Colonic mucosa (tissue), 4 donors: ENCODE results near the gene MOCS3. TPM values are rescaled to one million over a fixed set of nuclear protein-coding genes. Genes with fewer than 3 reads are reported as not detected.

Experiments
- DNase-seq: peaks from one replicate; pipeline ENCODE4 v3.0.0-alpha.2; 2020
- H3K27ac ChIP-seq: fragments of 200-600 bp; one replicate; pipeline ENCODE4 v1.8.0; 2021
- H3K27me3 ChIP-seq: fragments of 200-600 bp; one replicate; pipeline ENCODE4 v1.8.0; 2021
- H3K36me3 ChIP-seq: fragments of 200-600 bp; one replicate; pipeline ENCODE4 v1.8.0; 2021
- H3K4me1 ChIP-seq: fragments of 200-600 bp; one replicate; pipeline ENCODE4 v1.8.0; 2021; ENCODE audit warnings: mild to moderate bottlenecking
- H3K4me3 ChIP-seq: fragments of 200-600 bp; one replicate; pipeline ENCODE4 v1.8.0; 2021
- H3K9ac ChIP-seq, 2 donors: one replicate each; pipeline ENCODE4 v1.7.0; 2013; ENCODE audit warnings: control low read depth in 2 of 2, low read depth in 2 of 2, low read length in 2 of 2
- H3K9me3 ChIP-seq: fragments of 200-600 bp; one replicate; pipeline ENCODE4 v1.8.0; 2021
- CTCF ChIP-seq: fragments of 200-600 bp; IDR thresholded peaks from one replicate; pipeline ENCODE4 v1.8.0; 2022; ENCODE audit warnings: antibody characterized with exemption, mild to moderate bottlenecking
- intact Hi-C: fragments of 100-400 bp; cut with DNase I; formaldehyde crosslinking; loops from one replicate; pipeline ENCODE4 v1.14.1; 2022
- total RNA-seq, 2 donors: library from RNA; stranded (reverse); fragmentation: NEBNext Ultra II Directional in 1 of 2; extraction: Animal tissue kit (Norgen Biotek cat#: 25700) in 1 of 2; gene quantifications; one replicate each; pipeline ENCODE4 v1.2.1, GENCODE V29; 2021
- donor health status: healthy.
- donor health status: DM: no; HTN: no; CAD: no.
- donor health status: DM: no; HTN: no; CAD: no.

The MOCS3 gene
- total RNA-seq, 2 donors from 2014 or later, result 4.6 to 5.1 TPM

- H3K9ac ChIP-seq, result no peak overlapping the region
- H3K36me3 ChIP-seq, result no peaks in the 10 kb centered on the region
- H3K9me3 ChIP-seq, result no peaks in the 10 kb centered on the region
- no peak for DNase-seq
- TF ChIP-seq CTCF, result no peak
- no peaks in the 10 kb centered on the region for H3K4me1 ChIP-seq
- intact Hi-C loops, result no loop called here
- no peaks in the 10 kb centered on the region for H3K27me3 ChIP-seq
- no peak overlapping the region for H3K4me3 ChIP-seq
- H3K27ac ChIP-seq, result no peak overlapping the region
Observed at GRCh38 chr20:50995506-50995905, 36.9 kb downstream of the MOCS3 start.

DNA sequence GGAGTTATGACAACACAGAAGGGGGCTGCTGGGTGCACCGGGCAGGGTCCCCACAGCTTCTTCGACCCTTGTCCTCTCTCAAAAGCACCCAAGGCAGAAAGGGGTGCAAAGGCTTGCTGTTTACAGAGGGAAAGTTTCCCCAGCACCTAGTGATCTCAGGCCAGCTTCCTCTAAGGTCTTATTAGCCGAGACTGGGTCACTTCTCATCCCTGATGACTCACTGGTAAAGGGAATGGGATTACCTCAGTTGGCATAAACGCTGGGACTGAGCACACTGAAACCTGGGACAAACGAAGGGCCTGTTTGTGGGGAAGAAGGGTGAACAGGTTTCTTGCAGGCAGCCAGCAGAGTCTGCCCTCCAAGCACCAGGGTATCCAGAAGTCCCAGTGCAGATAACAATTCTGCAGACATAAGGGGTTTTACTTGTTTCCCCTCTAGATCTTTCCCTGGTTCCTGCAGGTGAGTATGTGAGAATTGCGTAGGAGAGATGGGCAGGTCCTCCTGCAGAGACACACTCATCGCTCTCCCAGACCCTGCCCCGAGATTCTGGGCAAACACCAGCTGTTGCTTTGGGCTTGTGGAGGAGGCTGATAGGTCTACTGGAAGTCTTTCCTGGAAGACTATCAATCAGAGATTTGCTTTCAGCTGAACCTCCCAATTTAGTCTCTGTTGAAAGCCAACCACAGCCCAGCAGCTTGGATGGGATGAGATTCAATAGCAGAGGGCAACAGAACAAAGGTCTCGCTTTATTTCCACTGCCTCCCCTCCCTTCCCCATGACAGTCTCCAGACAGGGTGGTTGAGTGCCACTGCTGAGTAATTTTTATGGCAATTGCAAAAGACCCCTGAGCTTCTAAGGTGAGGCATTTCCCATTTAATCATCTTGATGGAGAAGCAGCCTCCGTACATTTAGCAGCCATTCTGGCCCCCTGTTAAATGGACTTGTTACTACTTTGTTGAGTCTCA is 38.6 kb downstream of the MOCS3 start:
- Histone ChIP-seq H3K4me3 (no peak overlapping the region), H3K27me3 (no peaks in the 10 kb centered on the region), H3K4me1 (no peaks in the 10 kb centered on the region), H3K36me3 (no peaks in the 10 kb centered on the region), H3K27ac (no peak overlapping the region), H3K9me3 (no peaks in the 10 kb centered on the region), H3K9ac (no peak overlapping the region)
- TF ChIP-seq CTCF, result no peak
- intact Hi-C loops, result no loop called here
- no peak for DNase-seq

- no peaks in the 10 kb centered on the region for H3K36me3 ChIP-seq
- H3K4me3 ChIP-seq, result no peak overlapping the region
- H3K9me3 ChIP-seq, result no peaks in the 10 kb centered on the region
- H3K9ac ChIP-seq, result no peak overlapping the region
- H3K27me3 ChIP-seq, result no peaks in the 10 kb centered on the region
- no peak for DNase-seq
- H3K27ac ChIP-seq, result no peak overlapping the region
- H3K4me1 ChIP-seq, result no peaks in the 10 kb centered on the region
- TF ChIP-seq CTCF, result no peak
- intact Hi-C loops, result no loop called here
Observed at GRCh38 chr20:50999355-50999754, 40.7 kb downstream of the MOCS3 start.

DNA sequence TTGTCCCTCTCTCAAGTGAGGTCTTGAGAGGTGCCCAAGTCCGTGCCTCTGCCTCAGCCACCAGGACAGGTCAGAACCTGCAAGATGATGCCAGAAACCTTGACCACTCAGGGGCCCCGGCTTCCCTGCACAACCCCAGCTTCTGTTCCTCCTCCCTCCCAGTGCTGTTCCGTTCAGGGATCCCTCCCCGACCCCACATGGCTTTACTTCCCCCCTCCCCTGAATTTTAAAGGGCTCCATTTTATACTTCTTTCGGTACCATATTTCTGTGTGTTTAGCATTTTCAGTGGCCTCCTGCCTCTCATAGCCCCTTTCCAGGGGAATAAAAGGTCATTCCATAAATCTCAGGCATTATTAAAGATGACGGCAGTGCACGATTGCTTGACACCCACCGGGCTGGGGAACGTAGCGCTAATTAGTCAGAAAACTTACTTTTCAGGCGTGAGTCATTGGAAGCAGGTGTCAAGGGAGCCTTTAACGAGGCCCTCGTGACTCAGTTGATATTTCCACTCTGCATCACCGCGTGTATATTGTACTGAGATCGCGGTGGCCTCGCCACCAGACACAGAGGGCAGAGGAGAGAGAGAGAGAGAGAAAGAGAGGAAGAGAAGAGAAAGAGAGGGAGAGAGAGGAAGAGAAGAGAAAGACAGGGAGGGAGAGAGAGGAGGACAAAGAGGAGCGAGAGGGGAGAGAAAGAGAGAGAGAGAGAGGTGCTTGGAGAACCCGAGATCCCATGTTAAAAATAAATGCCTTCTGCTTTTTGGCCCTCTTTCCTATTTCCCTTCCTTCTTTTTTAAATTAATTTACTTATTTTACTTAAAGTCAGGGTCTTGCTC is 43.0 kb downstream of the MOCS3 start:
- DNase-seq, result no peak
- no peaks in the 10 kb centered on the region for H3K4me1 ChIP-seq
- H3K36me3 ChIP-seq, result no peaks in the 10 kb centered on the region
- TF ChIP-seq CTCF, result no peak
- H3K9me3 ChIP-seq, result no peaks in the 10 kb centered on the region
- H3K27me3 ChIP-seq, result no peaks in the 10 kb centered on the region
- intact Hi-C loops, result no loop called here
- H3K27ac ChIP-seq, result no peak overlapping the region
- no peak overlapping the region for H3K9ac ChIP-seq
- no peak overlapping the region for H3K4me3 ChIP-seq

DNA sequence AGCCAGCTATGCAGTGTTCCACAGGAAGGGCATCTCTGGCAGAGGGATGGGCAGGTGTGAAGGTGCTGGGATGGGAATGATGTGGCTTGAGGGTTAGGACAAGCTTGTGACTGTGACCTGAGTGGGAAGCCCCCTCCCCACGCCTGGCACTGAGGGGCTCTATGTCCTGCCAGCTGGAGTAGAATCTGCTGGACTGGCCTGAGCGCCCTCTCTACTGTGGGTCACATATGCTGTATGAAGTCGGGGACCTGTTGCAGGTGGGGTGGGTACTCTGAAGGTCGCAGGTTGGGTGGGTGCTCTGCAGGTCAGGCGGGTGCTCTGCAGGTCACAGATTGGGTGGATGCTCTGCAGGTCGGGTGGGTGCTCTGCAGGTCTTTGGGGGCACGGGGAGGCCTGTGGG is 44.0 kb downstream of the MOCS3 start:
- Histone ChIP-seq H3K4me3 (no peak overlapping the region), H3K9ac (no peak overlapping the region), H3K4me1 (no peaks in the 10 kb centered on the region), H3K9me3 (no peaks in the 10 kb centered on the region), H3K36me3 (no peaks in the 10 kb centered on the region), H3K27ac (no peak overlapping the region), H3K27me3 (no peaks in the 10 kb centered on the region)
- no peak for DNase-seq
- no peak for TF ChIP-seq CTCF
- intact Hi-C loops, result no loop called here
